ENCODE results near the gene EFNA5. TPM values are rescaled to one million over a fixed set of nuclear protein-coding genes. Genes with fewer than 3 reads are reported as not detected.

The EFNA5 gene
- polyA plus RNA-seq, 1 of the 3 experiments (the other 2 are of a cell fraction), result 0.81 TPM

DNA sequence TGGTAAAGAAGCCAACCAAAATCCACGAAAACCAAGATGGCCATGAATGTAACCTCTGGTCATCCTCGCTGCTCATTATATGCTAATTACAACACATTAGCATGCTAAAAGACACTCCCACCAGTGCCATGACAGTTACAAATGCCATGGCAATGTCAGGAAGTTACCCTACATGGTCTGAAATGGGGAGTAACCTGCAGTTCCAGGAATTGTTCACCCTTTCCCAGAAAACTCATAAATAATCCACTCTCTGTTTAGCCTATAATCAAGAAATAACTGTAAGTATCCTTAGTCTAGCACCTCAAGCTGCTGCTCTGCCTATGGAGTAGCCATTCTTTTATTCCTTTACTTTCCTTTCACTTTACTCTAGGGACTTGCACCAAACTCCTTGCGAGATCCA, 160.6 kb downstream of the EFNA5 start:
- H3K9me2 ChIP-seq, result no peaks in the 10 kb centered on the region
- WGBS (ENCODE audit: low lambda C conversion rate), result 91% methylated on average over 3 of the region's 3 CpGs
- POLR2A ChIA-PET, result no interaction called here
- H3K27ac ChIP-seq (ENCODE audit: low read depth in 2 of 2, low read length in 1 of 2), result no peak overlapping the region
- no peaks in the 10 kb centered on the region for H3K36me3 ChIP-seq (replicated peaks in 1 of 2; ENCODE audit: control insufficient read depth in 1 of 2, insufficient read depth in 2 of 2, low read length in 1 of 2)
- H3K4me3 ChIP-seq (ENCODE audit: low read depth in 2 of 2, low read length in 1 of 2), result no peak overlapping the region
- CTCF ChIA-PET, result no interaction called here
- TF ChIP-seq EP300 (IDR thresholded peaks at IDR 0.05; ENCODE audit: borderline replicate concordance in 1 of 2, low read depth in 1 of 2, low read length in 1 of 2) (no peak), JUND (IDR thresholded peaks at IDR 0.05) (no peak), MXI1 (IDR thresholded peaks at IDR 0.05; ENCODE audit: low read depth, low read length) (no peak), CHD2 (IDR thresholded peaks at IDR 0.05; ENCODE audit: low read length, partially characterized antibody) (no peak), USF1 (IDR thresholded peaks at IDR 0.05; ENCODE audit: borderline replicate concordance, low read depth) (no peak), MEF2A (IDR thresholded peaks at IDR 0.05; ENCODE audit: borderline replicate concordance, low read depth) (no peak), FOXM1 (IDR thresholded peaks at IDR 0.05; ENCODE audit: low read depth) (no peak), SMC3 (IDR thresholded peaks at IDR 0.05; ENCODE audit: low read depth, low read length) (no peak), GABPA (IDR thresholded peaks at IDR 0.05; ENCODE audit: low read depth) (no peak), TAF1 (IDR thresholded peaks at IDR 0.05; ENCODE audit: borderline replicate concordance, low read depth, low read length) (no peak), GATA2 (CRISPR knock-in tag; IDR thresholded peaks at IDR 0.05) (no peak), RXRA (IDR thresholded peaks at IDR 0.05; ENCODE audit: borderline replicate concordance, low read depth) (no peak), NFIC (IDR thresholded peaks at IDR 0.05; ENCODE audit: borderline replicate concordance) (no peak), YY1 (IDR thresholded peaks at IDR 0.05; ENCODE audit: low read depth) (no peak)
- TF ChIP-seq, protein P1, sequence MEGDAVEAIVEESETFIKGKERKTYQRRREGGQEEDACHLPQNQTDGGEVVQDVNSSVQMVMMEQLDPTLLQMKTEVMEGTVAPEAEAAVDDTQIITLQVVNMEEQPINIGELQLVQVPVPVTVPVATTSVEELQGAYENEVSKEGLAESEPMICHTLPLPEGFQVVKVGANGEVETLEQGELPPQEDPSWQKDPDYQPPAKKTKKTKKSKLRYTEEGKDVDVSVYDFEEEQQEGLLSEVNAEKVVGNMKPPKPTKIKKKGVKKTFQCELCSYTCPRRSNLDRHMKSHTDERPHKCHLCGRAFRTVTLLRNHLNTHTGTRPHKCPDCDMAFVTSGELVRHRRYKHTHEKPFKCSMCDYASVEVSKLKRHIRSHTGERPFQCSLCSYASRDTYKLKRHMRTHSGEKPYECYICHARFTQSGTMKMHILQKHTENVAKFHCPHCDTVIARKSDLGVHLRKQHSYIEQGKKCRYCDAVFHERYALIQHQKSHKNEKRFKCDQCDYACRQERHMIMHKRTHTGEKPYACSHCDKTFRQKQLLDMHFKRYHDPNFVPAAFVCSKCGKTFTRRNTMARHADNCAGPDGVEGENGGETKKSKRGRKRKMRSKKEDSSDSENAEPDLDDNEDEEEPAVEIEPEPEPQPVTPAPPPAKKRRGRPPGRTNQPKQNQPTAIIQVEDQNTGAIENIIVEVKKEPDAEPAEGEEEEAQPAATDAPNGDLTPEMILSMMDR (IDR thresholded peaks at IDR 0.05), result no peak
- DNase-seq, result no peak
- H3K9me3 ChIP-seq, result no peaks in the 10 kb centered on the region
- no peaks in the 10 kb centered on the region for H4K20me1 ChIP-seq (ENCODE audit: insufficient read depth)
- H3K27me3 ChIP-seq (ENCODE audit: insufficient read depth), result no peaks in the 10 kb centered on the region
- H3K9ac ChIP-seq, result no peak overlapping the region
- no peaks in the 10 kb centered on the region for H3F3A ChIP-seq (replicated peaks; ENCODE audit: insufficient read depth)
- H2AFZ ChIP-seq (ENCODE audit: low read depth), result no peak overlapping the region
- no peaks in the 10 kb centered on the region for H3K79me2 ChIP-seq (ENCODE audit: insufficient read depth)
- peaks cover 0 to 28% of the 10 kb centered on the region in 2 experiments; a peak in 2 of 4 replicates for H3K4me1 ChIP-seq (ENCODE audit: control insufficient read depth in 1 of 2, insufficient read depth in 2 of 2, low read depth in 1 of 2, low read length in 1 of 2)
- no peak overlapping the region for H3K4me2 ChIP-seq

DNA sequence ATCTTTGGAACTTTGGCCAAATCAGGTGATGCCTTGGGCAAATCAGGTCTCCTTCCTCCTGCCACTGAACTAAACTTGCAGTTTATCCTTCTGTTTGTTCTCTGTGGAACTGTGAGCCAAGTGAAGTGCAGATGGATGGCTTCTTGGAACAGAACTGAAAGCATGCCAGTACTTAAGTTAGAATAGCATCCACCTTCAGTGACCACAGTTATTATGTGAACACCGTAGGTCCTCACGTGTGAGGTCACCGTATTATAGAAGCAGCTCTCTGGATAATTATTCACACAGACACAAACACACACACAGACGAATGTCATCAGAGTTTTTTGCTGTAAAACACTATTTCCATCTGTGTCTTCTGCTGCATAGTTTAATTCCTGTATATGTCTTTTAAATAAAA, 162.6 kb downstream of the EFNA5 start:
- Histone ChIP-seq H2AFZ (ENCODE audit: low read depth) (no peak overlapping the region), H3K9me2 (no peaks in the 10 kb centered on the region), H3K27ac (ENCODE audit: low read depth in 2 of 2, low read length in 1 of 2) (no peak overlapping the region; a peak in 1 of 4 replicates), H3K4me3 (ENCODE audit: low read depth in 2 of 2, low read length in 1 of 2) (no peak overlapping the region), H4K20me1 (ENCODE audit: insufficient read depth) (no peaks in the 10 kb centered on the region), H3K36me3 (replicated peaks in 1 of 2; ENCODE audit: control insufficient read depth in 1 of 2, insufficient read depth in 2 of 2, low read length in 1 of 2) (no peaks in the 10 kb centered on the region), H3K79me2 (ENCODE audit: insufficient read depth) (no peaks in the 10 kb centered on the region), H3K4me1 (ENCODE audit: control insufficient read depth in 1 of 2, insufficient read depth in 2 of 2, low read depth in 1 of 2, low read length in 1 of 2) (peaks cover 0 to 24% of the 10 kb centered on the region in 2 experiments; a peak in 2 of 4 replicates), H3K9me3 (no peaks in the 10 kb centered on the region), H3K9ac (no peak overlapping the region), H3K4me2 (no peak overlapping the region), H3F3A (replicated peaks; ENCODE audit: insufficient read depth) (no peaks in the 10 kb centered on the region), H3K27me3 (ENCODE audit: insufficient read depth) (no peaks in the 10 kb centered on the region)
- DNase-seq, result no peak
- WGBS (ENCODE audit: low lambda C conversion rate), result 76% methylated on average over 4 of the region's 4 CpGs
- CTCF ChIA-PET, result interaction anchor here (1.8 kb wide), 1 partner anchor 64 kb away, joined by 7 read pairs; no protein-coding TSS in a partner anchor
- POLR2A ChIA-PET, result no interaction called here
- TF ChIP-seq ELF1 (IDR thresholded peaks at IDR 0.05) (no peak), JUND (IDR thresholded peaks at IDR 0.05) (no peak), REST (IDR thresholded peaks at IDR 0.05; ENCODE audit: low read depth, low read length) (no peak), CHD2 (IDR thresholded peaks at IDR 0.05; ENCODE audit: low read length, partially characterized antibody) (no peak), SIN3A (IDR thresholded peaks at IDR 0.05; ENCODE audit: borderline replicate concordance, low read depth, low read length) (no peak), SMC3 (IDR thresholded peaks at IDR 0.05; ENCODE audit: low read depth, low read length) (no peak), MAX (IDR thresholded peaks at IDR 0.05; ENCODE audit: low read depth) (no peak)

All from SK-N-SH (cell line).